ENCODE results near the gene IGF1. TPM values are rescaled to one million over a fixed set of nuclear protein-coding genes. Genes with fewer than 3 reads are reported as not detected.

The IGF1 gene
- total and polyA plus RNA-seq, 8 donors: 0.89 to 14.5 (median 10.2) TPM

DNA sequence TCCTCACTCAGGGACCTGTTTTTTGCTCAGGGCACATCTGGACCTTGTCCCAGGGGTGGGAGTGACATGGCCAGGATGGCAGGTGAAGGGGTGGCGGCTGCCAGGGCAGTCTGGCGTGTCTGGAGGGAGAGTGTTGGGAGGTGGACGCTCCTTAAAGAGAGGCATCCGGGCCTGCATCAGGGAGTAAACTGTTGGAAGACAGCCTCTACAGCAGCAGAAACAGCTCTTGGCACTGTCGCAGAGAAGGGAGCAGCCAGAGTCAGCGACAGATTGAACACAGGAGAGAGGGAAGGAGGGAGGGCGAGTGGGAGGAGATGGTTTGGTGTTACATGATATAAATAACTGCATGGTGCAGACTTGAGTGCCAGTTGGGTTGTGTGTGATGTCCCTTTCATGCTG is 52.8 kb downstream of the IGF1 start:
- Histone ChIP-seq H3K27me3 (no peaks in the 10 kb centered on the region), H3K4me3 (no peak overlapping the region), H3K4me1 (peaks cover 0 to 18% (median 0%) of the 10 kb centered on the region in 4 donors), H3K36me3 (no peaks in the 10 kb centered on the region), H3K27ac (peak overlapping the region in 3 of 5 donors; percentile 35 to 49 (median 40)), H3K9me3 (no peaks in the 10 kb centered on the region)
- WGBS, 5 donors: 65 to 78% (median 73%) methylated on average over 7 of the region's 7 CpGs
- TF ChIP-seq, protein P1, sequence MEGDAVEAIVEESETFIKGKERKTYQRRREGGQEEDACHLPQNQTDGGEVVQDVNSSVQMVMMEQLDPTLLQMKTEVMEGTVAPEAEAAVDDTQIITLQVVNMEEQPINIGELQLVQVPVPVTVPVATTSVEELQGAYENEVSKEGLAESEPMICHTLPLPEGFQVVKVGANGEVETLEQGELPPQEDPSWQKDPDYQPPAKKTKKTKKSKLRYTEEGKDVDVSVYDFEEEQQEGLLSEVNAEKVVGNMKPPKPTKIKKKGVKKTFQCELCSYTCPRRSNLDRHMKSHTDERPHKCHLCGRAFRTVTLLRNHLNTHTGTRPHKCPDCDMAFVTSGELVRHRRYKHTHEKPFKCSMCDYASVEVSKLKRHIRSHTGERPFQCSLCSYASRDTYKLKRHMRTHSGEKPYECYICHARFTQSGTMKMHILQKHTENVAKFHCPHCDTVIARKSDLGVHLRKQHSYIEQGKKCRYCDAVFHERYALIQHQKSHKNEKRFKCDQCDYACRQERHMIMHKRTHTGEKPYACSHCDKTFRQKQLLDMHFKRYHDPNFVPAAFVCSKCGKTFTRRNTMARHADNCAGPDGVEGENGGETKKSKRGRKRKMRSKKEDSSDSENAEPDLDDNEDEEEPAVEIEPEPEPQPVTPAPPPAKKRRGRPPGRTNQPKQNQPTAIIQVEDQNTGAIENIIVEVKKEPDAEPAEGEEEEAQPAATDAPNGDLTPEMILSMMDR (IDR thresholded peaks at IDR 0.05): no peak
- TF ChIP-seq POLR2AphosphoS5 (IDR thresholded peaks at IDR 0.05): no peak
- no peak for TF ChIP-seq EP300 (IDR thresholded peaks at IDR 0.05)
- TF ChIP-seq POLR2A (IDR thresholded peaks at IDR 0.05): no peak
- peak in 1 of 2 donors; percentile 64 for DNase-seq
- intact Hi-C loops (cut with DNase I; ENCODE audit: low total_unique reads): no loop called here

GRCh38 chr12:102426599-102427542 is 53.5 kb downstream of the IGF1 start:
- H3K4me1 ChIP-seq: peaks cover 0 to 18% (median 0%) of the 10 kb centered on the region in 4 donors
- DNase-seq: peak in 1 of 2 donors; percentile 36
- H3K27ac ChIP-seq: peak overlapping the region in 3 of 5 donors; percentile 35 to 49 (median 40)
- no peaks in the 10 kb centered on the region for H3K9me3 ChIP-seq
- intact Hi-C loops (cut with DNase I; ENCODE audit: low total_unique reads): no loop called here
- no peaks in the 10 kb centered on the region for H3K27me3 ChIP-seq
- H3K4me3 ChIP-seq: no peak overlapping the region
- no peaks in the 10 kb centered on the region for H3K36me3 ChIP-seq
- WGBS, 5 donors: 70 to 85% (median 76%) methylated on average over 8 of the region's 8 CpGs
- TF ChIP-seq POLR2AphosphoS5 (IDR thresholded peaks at IDR 0.05): no peak
- no peak for TF ChIP-seq POLR2A (IDR thresholded peaks at IDR 0.05)
- no peak for TF ChIP-seq EP300 (IDR thresholded peaks at IDR 0.05)
- TF ChIP-seq, protein P1 (IDR thresholded peaks at IDR 0.05): no peak

DNA sequence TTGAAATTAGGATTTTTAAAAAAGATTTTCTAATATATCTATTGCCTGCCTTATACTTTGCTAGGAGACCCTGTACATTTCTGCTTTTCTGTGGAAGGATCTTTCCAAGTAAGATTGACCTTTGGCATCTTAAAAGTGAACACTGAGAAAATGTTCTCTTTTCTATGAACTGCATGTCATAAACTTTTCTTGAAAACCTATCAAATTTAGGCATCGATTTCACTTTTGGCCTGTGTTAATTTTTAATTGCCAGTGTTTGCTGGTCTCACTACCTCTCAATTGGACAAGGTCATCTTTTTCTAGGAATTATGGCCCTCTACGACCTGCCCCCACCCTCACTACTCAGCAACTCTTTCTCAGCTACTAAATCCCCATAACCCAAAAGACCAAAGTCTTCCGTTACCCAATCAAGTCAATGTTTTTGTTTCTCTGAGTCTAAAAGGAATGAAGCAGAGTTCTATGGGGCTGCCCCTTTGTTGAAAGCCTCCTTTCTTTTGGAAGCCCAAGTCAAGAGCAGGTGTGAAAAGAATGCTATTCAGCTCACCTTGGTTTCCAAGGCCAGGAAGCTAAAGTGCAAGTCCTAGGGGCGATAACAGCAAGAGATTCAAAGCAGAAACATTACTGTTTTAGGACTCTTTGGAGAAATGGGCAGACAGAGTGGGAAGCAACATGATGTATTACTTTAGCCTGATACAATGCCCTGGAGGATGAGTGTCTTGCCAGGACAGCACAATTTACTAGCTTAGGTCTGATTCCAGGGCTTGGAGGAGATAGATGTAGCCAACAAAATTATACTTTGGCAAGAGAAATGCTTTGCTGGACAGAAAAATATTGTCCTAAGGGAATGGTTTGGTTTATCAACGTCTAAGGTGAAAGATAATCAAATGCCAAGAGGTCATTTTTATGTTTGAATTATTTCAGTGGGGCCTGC is 55.0 kb downstream of the IGF1 start:
- peak in 1 of 2 donors; percentile 35 for DNase-seq
- H3K4me3 ChIP-seq: no peak overlapping the region
- no peaks in the 10 kb centered on the region for H3K36me3 ChIP-seq
- H3K4me1 ChIP-seq: peaks cover 0 to 18% (median 0%) of the 10 kb centered on the region in 4 donors
- no peaks in the 10 kb centered on the region for H3K27me3 ChIP-seq
- no peak overlapping the region for H3K27ac ChIP-seq
- TF ChIP-seq POLR2A (IDR thresholded peaks at IDR 0.05) (no peak), POLR2AphosphoS5 (IDR thresholded peaks at IDR 0.05) (no peak), EP300 (IDR thresholded peaks at IDR 0.05) (no peak)
- TF ChIP-seq, protein P1 (IDR thresholded peaks at IDR 0.05): no peak
- 68 to 76% (median 71%) methylated on average over 5 of the region's 5 CpGs for WGBS, 5 donors
- no peaks in the 10 kb centered on the region for H3K9me3 ChIP-seq
- intact Hi-C loops (cut with DNase I; ENCODE audit: low total_unique reads): no loop called here

- H3K36me3 ChIP-seq: no peaks in the 10 kb centered on the region
- WGBS, 5 donors: 64 to 87% (median 80%) methylated on average over 3 of the region's 3 CpGs
- no peak overlapping the region for H3K27ac ChIP-seq
- no peak for DNase-seq
- H3K27me3 ChIP-seq: no peaks in the 10 kb centered on the region
- intact Hi-C loops (cut with DNase I; ENCODE audit: low total_unique reads): no loop called here
- H3K9me3 ChIP-seq: no peaks in the 10 kb centered on the region
- TF ChIP-seq POLR2A (IDR thresholded peaks at IDR 0.05) (no peak), EP300 (IDR thresholded peaks at IDR 0.05) (no peak), POLR2AphosphoS5 (IDR thresholded peaks at IDR 0.05) (no peak)
- TF ChIP-seq, protein P1 (IDR thresholded peaks at IDR 0.05): no peak
- H3K4me1 ChIP-seq: peaks cover 0 to 18% (median 0%) of the 10 kb centered on the region in 4 donors
- no peak overlapping the region for H3K4me3 ChIP-seq
These were observed 56.9 kb downstream of the IGF1 start for GRCh38 chr12:102423462-102423861.
